ENCODE results near the gene FCN2. TPM values are rescaled to one million over a fixed set of nuclear protein-coding genes. Genes with fewer than 3 reads are reported as not detected.

The FCN2 gene
- total RNA-seq, 4 donors from 2014 or later, result not detected

- Histone ChIP-seq H3K36me3 (no peaks in the 10 kb centered on the region), H3K27me3 (no peaks in the 10 kb centered on the region), H3K9me3 (no peaks in the 10 kb centered on the region), H3K4me3 (no peak overlapping the region), H3K4me1 (no peaks in the 10 kb centered on the region), H3K27ac (no peak overlapping the region)
- TF ChIP-seq CTCF (IDR thresholded peaks at IDR 0.05), result no peak
- no peak for TF ChIP-seq POLR2A (IDR thresholded peaks at IDR 0.05)
- peak in 1 of 3 donors; percentile 40 for DNase-seq
Measured at GRCh38 chr9:134868751-134869553, 11.7 kb upstream of the FCN2 start.

GRCh38 chr9:134869554-134870300 lies 10.9 kb upstream of the FCN2 start:
- TF ChIP-seq CTCF (IDR thresholded peaks at IDR 0.05), result no peak
- no peak for TF ChIP-seq POLR2A (IDR thresholded peaks at IDR 0.05)
- Histone ChIP-seq H3K4me1 (no peaks in the 10 kb centered on the region), H3K4me3 (no peak overlapping the region), H3K27ac (no peak overlapping the region), H3K9me3 (no peaks in the 10 kb centered on the region), H3K36me3 (no peaks in the 10 kb centered on the region), H3K27me3 (no peaks in the 10 kb centered on the region)
- DNase-seq, result peak in 1 of 3 donors; percentile 30

- Histone ChIP-seq H3K4me1 (no peaks in the 10 kb centered on the region), H3K36me3 (no peaks in the 10 kb centered on the region), H3K9me3 (no peaks in the 10 kb centered on the region), H3K27ac (no peak overlapping the region), H3K4me3 (no peak overlapping the region), H3K27me3 (no peaks in the 10 kb centered on the region)
- TF ChIP-seq CTCF (IDR thresholded peaks at IDR 0.05), result no peak
- TF ChIP-seq POLR2A (IDR thresholded peaks at IDR 0.05), result no peak
- DNase-seq, result peak in 1 of 3 donors; percentile 40
Measured at GRCh38 chr9:134870301-134870694, 10.3 kb upstream of the FCN2 start.

GRCh38 chr9:134870746-134871662 lies 9.6 kb upstream of the FCN2 start:
- no peak overlapping the region for H3K27ac ChIP-seq
- no peak for TF ChIP-seq POLR2A (IDR thresholded peaks at IDR 0.05)
- no peak for TF ChIP-seq CTCF (IDR thresholded peaks at IDR 0.05)
- no peaks in the 10 kb centered on the region for H3K27me3 ChIP-seq
- no peak overlapping the region for H3K4me3 ChIP-seq
- no peaks in the 10 kb centered on the region for H3K9me3 ChIP-seq
- H3K36me3 ChIP-seq, result no peaks in the 10 kb centered on the region
- H3K4me1 ChIP-seq, result no peaks in the 10 kb centered on the region
- DNase-seq, result peak in 1 of 3 donors; percentile 28

- TF ChIP-seq POLR2A (IDR thresholded peaks at IDR 0.05), result no peak
- TF ChIP-seq CTCF (IDR thresholded peaks at IDR 0.05), result no peak
- Histone ChIP-seq H3K27me3 (no peaks in the 10 kb centered on the region), H3K9me3 (no peaks in the 10 kb centered on the region), H3K4me3 (no peak overlapping the region), H3K27ac (no peak overlapping the region), H3K4me1 (no peaks in the 10 kb centered on the region), H3K36me3 (no peaks in the 10 kb centered on the region)
- no peak for DNase-seq
Measured at GRCh38 chr9:134871697-134872340, 8.8 kb upstream of the FCN2 start.

Data from Peyer's patch (tissue), 4 donors.